CD4-positive, alpha-beta T cell treated with Interleukin-15 for 1 hour (primary cell): ENCODE results near the gene CYSTM1.
"Not testable (repeated sequence)": the region's sequence is repeated elsewhere in the genome, so short reads cannot be mapped to it uniquely, and the experiment has no call there.

Source experiments
- DNase-seq: peaks from one replicate; pipeline ENCODE4 v3.0.0-alpha.2; 2020

Gene CYSTM1

DNA sequence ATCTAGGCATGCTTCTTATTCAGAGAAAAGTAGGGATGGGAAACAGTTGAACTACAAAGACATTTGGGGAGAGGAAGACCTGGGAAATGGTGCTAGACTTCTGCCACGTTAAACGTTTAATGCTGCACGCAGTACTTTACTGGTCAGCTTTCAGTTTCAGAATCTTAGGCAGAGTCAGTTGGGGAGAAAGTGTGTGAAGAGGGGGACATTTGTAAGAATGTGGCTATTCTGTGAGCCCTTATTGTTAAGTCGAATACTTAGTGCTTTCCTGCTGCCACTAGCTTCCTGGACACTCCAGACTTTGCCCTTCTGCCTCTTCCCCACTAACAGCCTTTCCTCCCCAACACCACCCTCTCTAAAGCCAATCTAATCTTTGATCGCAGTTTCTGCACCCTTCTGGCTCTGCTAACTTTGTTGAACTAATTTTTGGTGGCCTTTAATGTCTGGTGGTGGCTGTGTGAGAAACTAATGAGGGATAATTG is 6.1 kb downstream of the CYSTM1 start:
- DNase-seq, result no peak

DNA sequence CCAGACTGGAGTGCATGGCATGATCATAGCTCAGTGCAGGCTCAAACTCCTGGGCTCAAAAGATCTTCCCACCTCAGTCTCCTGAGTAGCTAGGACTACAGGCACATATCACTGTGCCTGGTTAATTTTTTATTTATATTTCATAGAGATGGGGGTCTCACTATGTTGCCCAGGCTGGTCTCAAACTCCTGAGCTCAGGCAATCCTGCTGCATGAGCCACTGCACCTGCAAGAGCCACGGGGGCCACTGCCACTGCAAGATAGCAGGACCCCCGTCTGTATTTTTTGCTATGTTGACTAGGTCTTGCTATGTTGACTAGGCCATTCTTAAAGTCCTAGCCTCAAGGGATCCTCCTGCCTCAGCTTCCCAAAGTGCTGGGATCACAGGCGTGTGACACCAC is 6.5 kb downstream of the CYSTM1 start:
- no peak for DNase-seq

DNA sequence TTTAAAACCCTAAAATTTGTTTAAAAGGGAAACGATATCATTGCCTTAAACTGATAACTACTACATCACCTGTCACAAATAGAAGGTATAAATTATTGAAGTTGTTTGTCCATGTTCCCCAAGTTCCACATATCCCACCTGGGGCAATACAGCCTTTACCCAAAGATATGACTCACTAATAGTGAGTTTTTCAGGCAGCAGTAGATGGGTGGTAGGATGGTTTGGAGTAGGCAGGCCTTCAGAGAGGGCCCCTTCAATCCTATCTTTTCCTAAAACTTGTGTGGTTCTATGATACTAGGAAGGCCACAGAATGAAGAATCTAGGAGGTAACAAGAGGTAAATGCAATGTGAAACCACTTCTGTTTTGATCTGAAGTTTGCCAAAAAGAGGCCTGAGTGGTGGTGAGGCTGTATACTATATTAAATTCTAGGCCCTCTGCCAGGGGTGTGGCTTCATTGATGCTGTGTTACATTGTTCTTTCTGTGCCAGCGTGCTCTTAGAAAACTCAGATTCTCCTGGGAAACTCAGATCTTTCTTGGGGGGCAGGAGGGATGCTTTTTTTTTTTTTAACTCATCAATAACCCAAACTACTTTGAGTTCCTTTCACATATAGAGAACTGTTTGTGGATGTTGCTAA is 7.2 kb downstream of the CYSTM1 start:
- no peak for DNase-seq

DNA sequence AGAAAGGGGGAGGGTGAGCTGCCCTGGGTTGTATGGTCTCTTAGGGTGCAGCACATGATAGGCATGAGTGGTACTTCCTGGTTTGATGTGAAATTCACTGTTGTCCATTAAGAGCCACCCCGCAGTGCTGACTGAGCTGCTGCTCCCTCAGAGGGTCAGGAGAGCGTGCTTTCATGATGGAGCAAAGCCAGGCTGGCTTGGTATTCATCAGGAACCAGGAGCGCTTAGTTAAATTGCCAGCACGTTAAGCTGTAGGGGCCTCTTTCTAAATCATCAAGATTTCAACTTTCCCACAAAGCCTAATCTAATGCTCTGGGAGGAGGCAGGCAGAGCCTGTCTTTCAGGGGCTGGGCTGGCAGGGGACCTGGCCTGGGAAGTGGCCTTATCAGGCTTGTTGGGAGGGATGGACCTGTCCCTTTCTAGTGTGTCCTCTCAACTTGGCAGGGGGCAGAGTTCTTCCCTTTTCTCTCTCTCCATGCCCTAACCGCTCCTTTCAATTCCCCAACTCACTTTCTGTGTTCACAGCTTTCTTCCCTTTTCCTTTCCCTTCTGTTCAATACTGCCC is 7.9 kb downstream of the CYSTM1 start:
- no peak for DNase-seq

- DNase-seq, result no peak
Observed at GRCh38 chr5:140185409-140185808, 10.4 kb downstream of the CYSTM1 start.

DNA sequence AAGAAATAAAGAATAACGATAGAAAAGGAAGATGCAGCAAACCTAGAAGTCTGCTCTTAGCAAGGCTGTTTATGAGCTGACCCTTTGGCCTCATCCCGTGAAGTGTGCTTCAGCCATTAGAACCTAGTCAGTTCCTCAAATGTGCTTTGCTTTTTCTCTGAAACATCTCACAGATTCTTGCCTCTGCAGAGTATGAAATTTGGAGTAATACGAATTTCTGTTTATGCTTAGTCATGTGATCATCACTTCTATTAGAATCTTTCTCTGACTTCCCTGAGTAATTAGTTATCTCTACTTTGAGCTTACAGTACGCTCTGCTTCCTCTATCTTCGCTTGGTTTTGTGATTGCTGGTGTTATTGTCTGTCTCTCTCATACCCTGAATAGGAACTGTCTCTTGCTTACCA is 11.3 kb downstream of the CYSTM1 start:
- no peak for DNase-seq

GRCh38 chr5:140189253-140189652 is 14.3 kb downstream of the CYSTM1 start:
- no peak for DNase-seq

DNA sequence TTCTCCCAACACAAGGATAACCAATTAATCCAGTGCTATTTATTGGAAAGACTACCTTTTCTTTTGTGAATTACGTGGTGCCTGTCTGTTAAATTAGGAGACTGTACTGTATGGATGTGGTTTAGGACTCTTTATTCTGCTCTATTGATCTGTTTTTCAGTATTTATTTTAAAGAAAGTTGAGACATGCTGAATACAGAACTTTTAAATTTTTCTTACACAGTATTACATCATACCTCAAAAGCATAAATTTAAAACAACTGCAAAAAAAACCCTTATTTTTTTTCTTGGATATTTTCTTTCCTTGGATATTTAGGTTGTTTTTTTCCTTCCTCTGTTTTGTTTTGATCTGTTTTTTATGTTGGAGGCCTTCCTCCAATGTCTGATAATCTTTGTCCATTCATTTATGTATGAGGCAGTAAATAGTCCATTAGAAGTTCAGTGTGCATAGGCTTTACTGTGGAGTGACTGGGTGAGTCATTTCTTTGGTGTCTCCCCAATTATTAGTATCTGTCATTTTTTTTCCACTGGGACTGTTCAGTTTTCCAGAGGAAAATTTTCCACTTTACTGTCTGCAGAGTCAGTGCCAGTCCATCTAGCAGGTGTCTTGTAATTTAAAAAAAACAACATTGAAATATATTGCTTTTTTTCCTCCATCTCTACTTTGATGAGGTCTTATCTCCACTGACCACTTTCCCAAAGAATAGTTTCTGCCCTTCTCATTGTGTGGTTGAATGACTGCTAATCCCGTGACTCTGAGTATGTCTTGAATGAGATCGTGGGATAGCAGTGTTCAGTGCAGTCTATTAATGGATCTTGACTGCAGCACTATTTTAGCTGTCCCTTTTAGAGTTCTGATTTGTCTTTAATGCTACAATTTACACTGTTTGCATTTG is 15.2 kb downstream of the CYSTM1 start:
- no peak for DNase-seq

GRCh38 chr5:140190872-140191218 is 15.9 kb downstream of the CYSTM1 start:
- no peak for DNase-seq

DNA sequence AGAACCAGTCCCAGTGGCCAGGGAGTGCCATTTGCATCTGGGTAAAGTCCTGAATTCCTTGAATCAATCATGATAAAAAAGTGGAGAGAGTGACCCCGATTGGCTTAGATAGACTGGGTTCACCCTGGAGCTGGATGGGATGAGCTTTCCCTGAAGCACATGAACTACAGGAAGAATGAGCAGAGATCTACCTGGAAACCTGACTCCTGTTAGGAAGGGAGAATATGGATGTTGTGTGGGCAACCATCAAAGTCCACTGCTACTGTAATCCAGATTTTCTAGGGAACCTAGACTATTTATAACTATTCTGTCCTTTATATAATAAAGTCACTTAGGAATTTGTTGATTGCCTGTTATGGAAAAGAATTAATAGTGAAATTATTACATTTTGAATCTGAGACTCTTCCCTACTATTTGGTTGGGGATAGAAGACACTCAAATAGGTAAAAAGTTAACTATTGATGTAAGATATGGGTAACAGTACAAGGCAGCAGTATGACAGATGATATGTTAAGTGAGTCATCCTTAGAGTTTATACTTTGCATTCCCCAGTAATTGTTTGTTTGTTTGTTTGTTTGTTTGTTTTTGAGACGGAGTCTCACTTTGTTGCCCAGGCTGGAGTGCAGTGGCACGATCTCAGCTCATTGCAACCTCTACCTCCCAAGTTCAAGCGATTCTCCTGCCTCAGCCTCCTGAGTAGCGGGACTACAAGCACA is 17.9 kb downstream of the CYSTM1 start:
- DNase-seq, result no peak

DNA sequence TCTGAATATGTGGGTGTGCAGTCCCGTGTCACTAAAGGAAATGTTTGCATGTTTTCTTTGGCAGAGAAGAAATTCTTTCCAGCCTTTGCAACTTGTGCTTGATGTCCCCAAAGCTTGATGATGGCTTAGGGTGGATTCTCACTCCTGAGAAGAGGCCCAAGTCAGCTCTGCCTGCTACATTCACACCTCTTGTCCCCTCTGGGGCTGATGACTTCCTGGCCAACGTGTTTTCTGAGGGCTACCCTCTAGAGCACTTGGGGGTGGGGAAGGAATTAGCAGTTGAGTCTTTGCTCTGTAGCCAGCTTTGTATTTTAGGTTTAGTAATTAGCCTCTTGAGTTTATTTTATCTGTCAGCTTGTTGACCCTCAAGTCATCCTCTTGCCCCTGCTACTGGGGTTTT is 19.7 kb downstream of the CYSTM1 start:
- DNase-seq, result no peak

- no peak for DNase-seq
Observed at GRCh38 chr5:140196115-140196814, 21.3 kb downstream of the CYSTM1 start.

DNA sequence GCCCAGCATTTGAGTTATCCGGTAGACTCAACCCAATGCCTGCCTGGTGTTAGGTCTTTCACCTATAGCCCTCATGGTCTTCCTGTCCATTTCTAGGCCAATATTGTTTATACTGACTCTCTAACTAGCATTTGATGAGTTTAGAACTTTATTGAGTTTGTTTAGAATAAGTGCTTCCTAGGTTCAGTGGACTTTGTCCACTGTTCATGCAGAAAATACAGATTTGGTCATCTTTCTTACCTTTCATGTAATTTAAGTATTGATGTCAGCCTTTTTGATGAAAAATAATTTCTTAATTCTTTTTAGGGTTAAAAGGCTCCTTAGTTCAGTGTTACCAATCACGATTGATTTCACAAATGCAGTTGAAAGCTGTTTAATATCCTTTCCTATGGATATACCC is 22.0 kb downstream of the CYSTM1 start:
- no peak for DNase-seq

- not testable (repeated sequence) for DNase-seq
Observed at GRCh38 chr5:140198915-140199314, 23.9 kb downstream of the CYSTM1 start.

- no peak for DNase-seq
Observed at GRCh38 chr5:140202078-140202477, 27.1 kb downstream of the CYSTM1 start.

GRCh38 chr5:140202610-140203009 is 27.6 kb downstream of the CYSTM1 start:
- DNase-seq, result no peak

- DNase-seq, result no peak
Observed at GRCh38 chr5:140205216-140205615, 30.2 kb downstream of the CYSTM1 start.

GRCh38 chr5:140205952-140206351 is 31.0 kb downstream of the CYSTM1 start:
- no peak for DNase-seq

DNA sequence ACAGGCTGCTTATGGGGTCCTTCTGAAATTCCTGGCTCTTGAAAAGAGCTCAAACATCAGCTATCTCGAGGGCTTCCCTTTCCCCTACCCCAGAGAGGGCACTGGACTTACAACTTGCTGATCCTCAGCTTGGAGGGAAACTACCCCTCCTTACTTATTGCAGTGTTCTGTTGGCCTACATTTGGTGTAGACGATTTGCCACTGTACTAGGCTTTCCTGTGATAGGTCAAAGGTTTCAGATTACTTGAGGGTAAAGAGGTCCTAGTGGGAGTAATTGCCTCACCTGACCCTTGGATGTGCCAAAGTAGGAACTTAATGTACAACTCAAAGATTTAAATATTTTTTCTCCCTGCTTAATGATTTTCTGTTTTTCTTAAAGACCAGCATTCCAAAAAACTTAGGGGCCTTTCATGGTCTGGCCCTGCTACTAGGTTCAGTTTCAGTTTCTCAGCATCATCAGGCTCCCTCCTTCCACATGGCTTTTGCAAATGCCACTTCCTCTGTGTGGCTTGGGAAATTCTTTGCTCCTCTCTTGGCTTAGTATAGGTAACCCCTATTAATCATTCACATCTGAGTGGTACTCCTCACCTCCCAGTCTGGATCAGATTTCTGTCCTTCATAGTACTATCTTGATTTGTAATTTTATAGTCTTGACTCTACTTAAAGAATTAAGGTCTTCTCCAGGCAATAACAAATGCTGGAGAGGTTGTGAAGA is 32.4 kb downstream of the CYSTM1 start:
- DNase-seq, result no peak

GRCh38 chr5:140208065-140208464 is 33.1 kb downstream of the CYSTM1 start:
- no peak for DNase-seq

GRCh38 chr5:140213370-140213983 is 38.5 kb downstream of the CYSTM1 start:
- DNase-seq, result no peak

DNA sequence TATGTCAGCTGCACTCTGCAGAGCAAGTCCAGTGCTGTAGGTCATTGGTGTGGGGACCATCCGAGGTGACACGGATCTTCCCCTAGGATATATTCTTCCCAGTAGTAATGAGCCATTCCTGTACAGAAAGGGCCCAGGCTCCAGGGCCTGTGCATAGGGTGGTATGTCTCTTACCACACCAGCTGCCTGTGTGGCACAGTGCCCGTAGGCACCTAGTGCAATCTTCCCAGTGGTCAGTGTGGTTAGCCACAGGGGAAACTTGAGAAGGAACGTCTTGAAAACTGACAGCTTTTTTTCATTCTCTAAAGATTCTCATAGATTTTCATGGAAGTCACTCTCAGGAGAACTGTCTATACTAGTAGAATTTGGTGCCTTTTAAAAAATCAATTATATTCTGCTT is 39.8 kb downstream of the CYSTM1 start:
- DNase-seq, result no peak
